K562 (cell line): ENCODE measurements around the gene C1orf167. TPM values are rescaled to one million over a fixed set of nuclear protein-coding genes. Genes with fewer than 3 reads are reported as not detected.
A peak's percentile ranks its signal among the peaks of the same experiment; 100 is the strongest.

ENCODE experiments used
- ATF6 ChIP-seq: sonication (generic); formaldehyde crosslinking; IDR thresholded peaks from 2 replicates; pipeline ENCODE4 v1.4.0; 2020; ENCODE audit warnings: mild to moderate bottlenecking, missing genetic modification reagents
- CREBBP ChIP-seq: IDR thresholded peaks from one replicate; pipeline ENCODE4 v1.6.1; 2012; ENCODE audit warnings: low read depth, mild to moderate bottlenecking, control low read depth, inconsistent platforms, low read length
- CTCFL ChIP-seq: IDR thresholded peaks from 2 replicates; pipeline ENCODE4 v1.6.1; 2011; ENCODE audit warnings: borderline replicate concordance, low read depth, mild to moderate bottlenecking, moderate library complexity, low read length; ENCODE audit not compliant: insufficient read depth, poor library complexity, severe bottlenecking
- DDX20 ChIP-seq: fragments of 450-650 bp; IDR thresholded peaks from 2 replicates; pipeline ENCODE4 v1.6.1; 2016; ENCODE audit warnings: missing genetic modification characterization, low read depth, mild to moderate bottlenecking, missing compliant biosample characterization, moderate library complexity
- FOXK1 ChIP-seq: sonication (generic); formaldehyde crosslinking; IDR thresholded peaks from 2 replicates; pipeline ENCODE4 v1.8.0; 2022; ENCODE audit warnings: missing genetic modification reagents, mild to moderate bottlenecking, borderline replicate concordance
- GATA2 ChIP-seq: sonication (generic); formaldehyde crosslinking; IDR thresholded peaks from 2 replicates; pipeline ENCODE4 v1.4.0; 2020; ENCODE audit warnings: mild to moderate bottlenecking, missing genetic modification reagents
- HDAC8 ChIP-seq: fragments of 450-650 bp; IDR thresholded peaks from 2 replicates; pipeline ENCODE4 v1.6.1; 2016; ENCODE audit warnings: mild to moderate bottlenecking, missing genetic modification characterization, moderate library complexity, missing compliant biosample characterization
- HINFP ChIP-seq: fragments of 450-650 bp; conservative IDR thresholded peaks from 2 replicates; pipeline ENCODE4 v1.6.1; 2016; ENCODE audit warnings: missing genetic modification characterization, low read depth, mild to moderate bottlenecking, control low read depth, missing compliant biosample characterization
- HNRNPLL ChIP-seq: fragments of 200-400 bp; formaldehyde crosslinking; IDR thresholded peaks from 2 replicates; pipeline ENCODE4 v1.6.1; 2017; ENCODE audit warnings: low read length, low read depth, mild to moderate bottlenecking; ENCODE audit not compliant: poor library complexity, severe bottlenecking
- KLF1 ChIP-seq: fragments of 450-650 bp; IDR thresholded peaks from 2 replicates; pipeline ENCODE4 v1.6.1; 2016; ENCODE audit warnings: missing genetic modification characterization, missing compliant biosample characterization
- MCM5 ChIP-seq: fragments of 450-650 bp; IDR thresholded peaks from 2 replicates; pipeline ENCODE4 v1.6.1; 2016; ENCODE audit warnings: low read depth
- NCOA2 ChIP-seq, 2 experiments: fragments of 450-650 bp; IDR thresholded peaks; 2 replicates each; pipeline ENCODE4 v1.6.1; 2018; ENCODE audit warnings: mild to moderate bottlenecking in 2 of 2, moderate library complexity in 1 of 2; ENCODE audit not compliant: partially characterized antibody in 2 of 2
- NFXL1 ChIP-seq: fragments of 450-650 bp; formaldehyde crosslinking; IDR thresholded peaks from 2 replicates; pipeline ENCODE4 v1.4.0; 2021; ENCODE audit warnings: mild to moderate bottlenecking
- NR1H2 ChIP-seq: sonication (generic); formaldehyde crosslinking; IDR thresholded peaks from 2 replicates; pipeline ENCODE4 v1.4.0; 2020; ENCODE audit warnings: mild to moderate bottlenecking, missing genetic modification reagents
- NR2F6 ChIP-seq: fragments of 450-650 bp; formaldehyde crosslinking; IDR thresholded peaks from 2 replicates; pipeline ENCODE4 v1.4.0; 2020; ENCODE audit warnings: mild to moderate bottlenecking
- NR4A1 ChIP-seq, 2 experiments: fragments of 250-450 bp in 1 of 2; fragments of 450-650 bp in 1 of 2; sonication (Bioruptor Pico) in 1 of 2; IDR thresholded peaks; 2 replicates each; pipeline versions ENCODE4 v1.4.0 to v1.6.1; 2016 to 2020; ENCODE audit warnings: mild to moderate bottlenecking in 2 of 2, missing compliant biosample characterization in 1 of 2, missing genetic modification characterization in 1 of 2, moderate library complexity in 1 of 2
- SMAD4 ChIP-seq: fragments of 250-450 bp; sonication (Bioruptor Pico); conservative IDR thresholded peaks from 2 replicates; pipeline ENCODE4 v1.8.0; 2021; ENCODE audit warnings: inconsistent platforms, mild to moderate bottlenecking, moderate library complexity
- TAF15 ChIP-seq: fragments of 200-400 bp; formaldehyde crosslinking; IDR thresholded peaks from 2 replicates; pipeline ENCODE4 v1.6.1; 2017; ENCODE audit warnings: mild to moderate bottlenecking, low read depth, low read length, moderate library complexity
- TEAD2 ChIP-seq: fragments of 450-650 bp; IDR thresholded peaks from 2 replicates; pipeline ENCODE4 v1.6.1; 2016; ENCODE audit warnings: missing genetic modification characterization, control low read depth, missing compliant biosample characterization
- ZC3H4 ChIP-seq: sonication (generic); formaldehyde crosslinking; IDR thresholded peaks from 2 replicates; pipeline ENCODE4 v1.9.0; 2021; ENCODE audit warnings: missing genetic modification reagents, borderline replicate concordance
- ZFPM2 ChIP-seq: fragments of 250-450 bp; sonication (Bioruptor Pico); IDR thresholded peaks from 2 replicates; pipeline ENCODE4 v1.5.1; 2022; ENCODE audit warnings: mild to moderate bottlenecking
- ZNF311 ChIP-seq: fragments of 250-450 bp; sonication (Bioruptor Pico); IDR thresholded peaks from 2 replicates; pipeline ENCODE4 v1.4.0; 2020; ENCODE audit warnings: mild to moderate bottlenecking, moderate library complexity
- polyA plus RNA-seq, 8 experiments: library from polyadenylated mRNA; depleted of rRNA in 4 of 8; stranded (reverse) in 5 of 8; unstranded in 3 of 8; fragments of >200 nt; fragmentation: Nextera tagmentation in 2 of 8; fragmentation: Illumina TruSeq in 1 of 8; extraction: Ambion mirVana in 2 of 8; extraction: Trizol in 1 of 8; gene quantifications; 2 replicates each; pipeline versions ENCODE4 v1.2.1 to v1.2.3, GENCODE V29; 2011 to 2014; ENCODE audit warnings: inconsistent platforms in 1 of 8, missing spikeins in 1 of 8
- total RNA-seq, 7 experiments: library from RNA; depleted of rRNA in 6 of 7; stranded (reverse); fragments of >200 nt in 6 of 7; fragmentation: Illumina TruSeq in 2 of 7; extraction: Trizol in 2 of 7; gene quantifications; 2 replicates each; pipeline versions ENCODE4 v1.2.1 to v1.2.3, GENCODE V29; 2011 to 2021; ENCODE audit warnings: low replicate concordance in 1 of 7

The C1orf167 gene
- total and polyA plus RNA-seq, 9 of the 15 experiments (the other 6 are each of a cell fraction or from before 2014, with no cell fraction given), result 0.22 to 0.86 (median 0.31) TPM; not detected in 2

DNA sequence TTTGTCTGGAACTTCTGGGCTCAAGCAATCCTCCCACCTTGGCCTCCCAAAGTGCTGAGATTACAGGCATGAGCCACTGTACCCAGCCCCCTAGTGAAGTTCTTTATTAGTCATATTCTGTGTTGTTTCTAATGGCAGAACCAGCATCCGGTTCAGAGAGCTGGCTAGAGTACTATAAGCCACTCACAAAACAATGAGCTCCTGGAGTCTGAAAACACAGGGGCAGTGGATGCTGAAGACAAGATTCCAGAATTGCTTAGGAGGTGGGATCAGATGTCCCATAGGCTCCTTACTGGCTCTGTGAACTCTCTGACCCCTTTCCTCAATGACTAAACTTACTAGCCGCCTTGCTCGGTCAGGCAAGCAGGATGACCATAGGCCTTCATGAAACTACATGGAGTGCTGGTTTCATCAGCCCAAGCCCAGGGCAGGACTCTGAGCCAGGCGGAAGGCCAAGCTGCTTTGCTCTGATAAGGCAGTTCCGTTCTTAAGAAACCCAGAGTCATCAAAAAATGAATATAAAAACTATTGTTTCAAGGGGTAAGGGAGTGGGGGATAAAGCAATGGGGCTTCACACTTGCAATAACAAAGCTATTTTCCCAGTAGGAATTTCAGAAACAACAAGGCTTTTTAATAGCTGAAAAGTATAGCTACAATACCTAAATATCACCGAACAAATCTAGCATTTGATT lies 35.7 kb downstream of the C1orf167 start (continued):
- TF ChIP-seq CTCFL (no peak), ATF6 (CRISPR knock-in tag) (no peak), KLF1 (tag) (no peak; the same call in none of the 2 replicates), MCM5 (no peak), TEAD2 (peak; percentile 73; the same call in 1 of the 2 replicates), GATA2 (peak; percentile 58; the same call in 1 of the 2 replicates), HINFP (tag) (peak; percentile 51; the same call in 1 of the 2 replicates), HDAC8 (tag) (peak; percentile 93), ZFPM2 (CRISPR knock-in tag) (no peak), NFXL1 (peak; percentile 9; the same call in 1 of the 2 replicates), NR2F6 (no peak), NCOA2 (IDR thresholded peaks at IDR 0.05; ENCODE audit: partially characterized antibody in 2 of 2) (no peak), TAF15 (no peak), FOXK1 (no peak), SMAD4 (CRISPR knock-in tag) (peak; percentile 86), DDX20 (tag) (peak; percentile 80; the same call in 1 of the 2 replicates), CREBBP (no peak), NR4A1 (CRISPR knock-in tag; IDR thresholded peaks at IDR 0.05) (0 out of 2 replicates have a peak, but pooled peaks have one; percentile 65), NR4A1 (tag; IDR thresholded peaks at IDR 0.05) (peak; percentile 94; the same call in 1 of the 2 replicates), HNRNPLL (no peak), NR1H2 (no peak), ZNF311 (peak; percentile 62), ZC3H4 (no peak)
